Fibroblast of lung (primary cell): ENCODE measurements around the gene IKZF3. TPM values are rescaled to one million over a fixed set of nuclear protein-coding genes. Genes with fewer than 3 reads are reported as not detected.
"Not testable (repeated sequence)": the region's sequence is repeated elsewhere in the genome, so short reads cannot be mapped to it uniquely, and the experiment has no call there.

ENCODE experiments used
- DNase-seq, 2 donors: peaks; one replicate each; pipeline versions ENCODE4 v3.0.0 to v3.0.0-alpha.2; 2010; ENCODE audit warnings: low read depth in 2 of 2
- H2AFZ ChIP-seq: 2 replicates; pipeline ENCODE4 v1.5.1; 2012; ENCODE audit warnings: low read length, control low read depth, inconsistent platforms
- H3K27ac ChIP-seq: 2 replicates; pipeline ENCODE4 v1.5.1; 2011; ENCODE audit warnings: low read length, control low read depth; ENCODE audit not compliant: insufficient read depth
- H3K27me3 ChIP-seq: 2 replicates; pipeline ENCODE4 v1.5.1; 2011; ENCODE audit warnings: mild to moderate bottlenecking, low read length; ENCODE audit not compliant: control insufficient read depth, insufficient read depth
- H3K36me3 ChIP-seq: 2 replicates; pipeline ENCODE4 v1.5.1; 2011; ENCODE audit warnings: low read length; ENCODE audit not compliant: control insufficient read depth, insufficient read depth
- H3K4me1 ChIP-seq: 2 replicates; pipeline ENCODE4 v1.5.1; 2011; ENCODE audit warnings: low read length; ENCODE audit not compliant: control insufficient read depth, insufficient read depth; ENCODE audit errors: extremely low read depth
- H3K4me2 ChIP-seq: 2 replicates; pipeline ENCODE4 v1.5.1; 2011; ENCODE audit warnings: low read length, control low read depth; ENCODE audit not compliant: insufficient read depth; ENCODE audit errors: extremely low read depth
- H3K4me3 ChIP-seq, 4 experiments: fragments of 200-600 bp in 1 of 4; sonication (generic) in 1 of 4; replicated peaks in 1 of 4; 2 replicates each; pipeline ENCODE4 v1.5.1; 2011 to 2016; ENCODE audit warnings: low read length in 4 of 4, low read depth in 3 of 4, mild to moderate bottlenecking in 3 of 4, control low read depth in 2 of 4, inconsistent platforms in 1 of 4, mixed read lengths in 1 of 4; ENCODE audit not compliant: insufficient read depth in 1 of 4; ENCODE audit errors: control extremely low read depth in 1 of 4
- H3K79me2 ChIP-seq: 2 replicates; pipeline ENCODE4 v1.5.1; 2012; ENCODE audit warnings: mild to moderate bottlenecking, low read length, inconsistent platforms; ENCODE audit not compliant: control insufficient read depth, insufficient read depth
- H3K9ac ChIP-seq: 2 replicates; pipeline ENCODE4 v1.5.1; 2011; ENCODE audit warnings: mild to moderate bottlenecking, low read length, control low read depth; ENCODE audit not compliant: insufficient read depth
- H3K9me3 ChIP-seq: 2 replicates; pipeline ENCODE4 v1.5.1; 2012; ENCODE audit warnings: low read depth, low read length; ENCODE audit not compliant: control insufficient read depth, insufficient read depth
- H4K20me1 ChIP-seq: 2 replicates; pipeline ENCODE4 v1.5.1; 2011; ENCODE audit warnings: low read length; ENCODE audit not compliant: control insufficient read depth, insufficient read depth; ENCODE audit errors: extremely low read depth
- CTCF ChIP-seq, 2 donors: IDR thresholded peaks in 1 of 2; conservative IDR thresholded peaks in 1 of 2; 1 replicate in 1 of 2; 2 replicates in 1 of 2; pipeline ENCODE4 v1.5.1; 2011 to 2012; ENCODE audit warnings: low read length in 2 of 2, control low read depth in 1 of 2, inconsistent platforms in 1 of 2, low read depth in 1 of 2, mild to moderate bottlenecking in 1 of 2
- EZH2 ChIP-seq: IDR thresholded peaks from 2 replicates; pipeline ENCODE4 v1.5.1; 2012; ENCODE audit warnings: low read length, control low read depth, mild to moderate bottlenecking; ENCODE audit errors: missing control alignments
- polyA plus RNA-seq, 2 donors: library from polyadenylated mRNA; depleted of rRNA in 1 of 2; stranded (reverse) in 1 of 2; unstranded in 1 of 2; fragments of >200 nt; gene quantifications; 2 replicates each; pipeline ENCODE4 v1.2.1, GENCODE V29; 2011 to 2012; ENCODE audit warnings: missing spikeins in 1 of 2
- total RNA-seq: library from RNA; depleted of rRNA; stranded (reverse); fragments of >200 nt; gene quantifications from 2 replicates; pipeline ENCODE4 v1.2.1, GENCODE V29; 2014

IKZF3 gene
- total and polyA plus RNA-seq, 2 donors (not counting 1 experiment from before 2014, with no cell fraction given) = not detected

- no peak for DNase-seq
- no peaks in the 10 kb centered on the region for H3K4me1 ChIP-seq
- TF ChIP-seq CTCF (conservative IDR thresholded peaks at IDR 0.05 in 1 of 2, IDR thresholded peaks at IDR 0.05 in 1 of 2; ENCODE audit: low read depth in 1 of 2, low read length in 2 of 2) (no peak), EZH2 (no peak)
- H3K4me2 ChIP-seq = no peak overlapping the region
- peaks cover 13% of the 10 kb centered on the region for H3K36me3 ChIP-seq
- H3K9me3 ChIP-seq = no peaks in the 10 kb centered on the region
- H3K27me3 ChIP-seq = no peaks in the 10 kb centered on the region
- no peak overlapping the region for H2AFZ ChIP-seq
- H3K4me3 ChIP-seq = no peak overlapping the region
- H3K79me2 ChIP-seq = no peaks in the 10 kb centered on the region
- H3K27ac ChIP-seq = no peak overlapping the region
- no peak overlapping the region for H3K9ac ChIP-seq
- H4K20me1 ChIP-seq = no peaks in the 10 kb centered on the region
Observed at GRCh38 chr17:39715375-39716072, 148.6 kb downstream of the IKZF3 start.

GRCh38 chr17:39714234-39714633 is 149.9 kb downstream of the IKZF3 start:
- Histone ChIP-seq H3K4me2 (no peak overlapping the region), H3K4me1 (no peaks in the 10 kb centered on the region), H3K27ac (no peak overlapping the region), H3K79me2 (no peaks in the 10 kb centered on the region), H3K9ac (no peak overlapping the region), H3K4me3 (no peak overlapping the region), H3K36me3 (peaks cover 17% of the 10 kb centered on the region), H3K9me3 (no peaks in the 10 kb centered on the region), H3K27me3 (no peaks in the 10 kb centered on the region), H2AFZ (no peak overlapping the region), H4K20me1 (no peaks in the 10 kb centered on the region)
- DNase-seq = no peak
- TF ChIP-seq CTCF (conservative IDR thresholded peaks at IDR 0.05 in 1 of 2, IDR thresholded peaks at IDR 0.05 in 1 of 2; ENCODE audit: low read depth in 1 of 2, low read length in 2 of 2) (no peak), EZH2 (no peak)

GRCh38 chr17:39711851-39712250 is 152.3 kb downstream of the IKZF3 start:
- H3K4me2 ChIP-seq = no peak overlapping the region
- H3K4me3 ChIP-seq = no peak overlapping the region
- no peaks in the 10 kb centered on the region for H3K27me3 ChIP-seq
- no peak for DNase-seq
- H4K20me1 ChIP-seq = no peaks in the 10 kb centered on the region
- peaks cover 25% of the 10 kb centered on the region for H3K36me3 ChIP-seq
- H3K4me1 ChIP-seq = no peaks in the 10 kb centered on the region
- TF ChIP-seq EZH2 (no peak), CTCF (conservative IDR thresholded peaks at IDR 0.05 in 1 of 2, IDR thresholded peaks at IDR 0.05 in 1 of 2; ENCODE audit: low read depth in 1 of 2, low read length in 2 of 2) (no peak)
- H3K9ac ChIP-seq = no peak overlapping the region
- H3K27ac ChIP-seq = no peak overlapping the region
- H2AFZ ChIP-seq = no peak overlapping the region
- no peaks in the 10 kb centered on the region for H3K9me3 ChIP-seq
- no peaks in the 10 kb centered on the region for H3K79me2 ChIP-seq

GRCh38 chr17:39711071-39711470 is 153.0 kb downstream of the IKZF3 start:
- H3K27me3 ChIP-seq, H3K9ac ChIP-seq, H3K4me1 ChIP-seq, H4K20me1 ChIP-seq, H3K4me2 ChIP-seq, H2AFZ ChIP-seq, H3K4me3 ChIP-seq, H3K27ac ChIP-seq, DNase-seq, H3K9me3 ChIP-seq, H3K79me2 ChIP-seq: not testable (repeated sequence)
- peaks cover 25% of the 10 kb centered on the region for H3K36me3 ChIP-seq
